Osteoblast (primary cell): ENCODE data around the gene POMT2. TPM values are rescaled to one million over a fixed set of nuclear protein-coding genes. Genes with fewer than 3 reads are reported as not detected.

Experiments
- DNase-seq: peaks from one replicate; pipeline ENCODE4 v3.0.0; 2011; ENCODE audit warnings: low spot score, mixed read lengths; ENCODE audit not compliant: insufficient read length; ENCODE audit errors: missing footprints
- H2AFZ ChIP-seq: 2 replicates; pipeline ENCODE4 v1.6.0; 2011; ENCODE audit warnings: mild to moderate bottlenecking, low read length
- H3K27ac ChIP-seq: 2 replicates; pipeline ENCODE4 v1.5.1; 2011; ENCODE audit warnings: mild to moderate bottlenecking, low read depth, low read length, moderate library complexity
- H3K27me3 ChIP-seq: 2 replicates; pipeline ENCODE4 v1.6.0; 2012; ENCODE audit warnings: mild to moderate bottlenecking, control low read depth, inconsistent platforms, low read length, moderate library complexity; ENCODE audit not compliant: insufficient read depth
- H3K36me3 ChIP-seq: 2 replicates; pipeline ENCODE4 v1.5.1; 2011; ENCODE audit warnings: mild to moderate bottlenecking, low read length, control low read depth, moderate library complexity; ENCODE audit not compliant: insufficient read depth
- H3K4me1 ChIP-seq: 2 replicates; pipeline ENCODE4 v1.5.1; 2011; ENCODE audit warnings: mild to moderate bottlenecking, low read length, control low read depth, moderate library complexity; ENCODE audit not compliant: insufficient read depth
- H3K4me2 ChIP-seq: 2 replicates; pipeline ENCODE4 v1.6.0; 2011; ENCODE audit warnings: mild to moderate bottlenecking, low read length; ENCODE audit not compliant: insufficient read depth
- H3K4me3 ChIP-seq: fragments of 200-600 bp; sonication (generic); 3 replicates; pipeline ENCODE4 v1.5.1; 2012; ENCODE audit warnings: mild to moderate bottlenecking, low read length, inconsistent platforms; ENCODE audit not compliant: insufficient read depth
- H3K79me2 ChIP-seq: 2 replicates; pipeline ENCODE4 v1.6.0; 2012; ENCODE audit warnings: mild to moderate bottlenecking, low read length, control low read depth, inconsistent platforms; ENCODE audit not compliant: insufficient read depth
- H3K9me3 ChIP-seq: 2 replicates; pipeline ENCODE4 v1.5.1; 2011; ENCODE audit warnings: low read depth, low read length, control low read depth
- H4K20me1 ChIP-seq: 2 replicates; pipeline ENCODE4 v1.6.0; 2012; ENCODE audit warnings: mild to moderate bottlenecking, low read length, control low read depth; ENCODE audit not compliant: insufficient read depth
- CTCF ChIP-seq: IDR thresholded peaks from 2 replicates; pipeline ENCODE4 v1.5.1; 2011; ENCODE audit warnings: mild to moderate bottlenecking, low read depth, low read length, moderate library complexity; ENCODE audit errors: extremely low read depth
- total RNA-seq: library from RNA; depleted of rRNA; stranded (reverse); fragments of >200 nt; gene quantifications from 2 replicates; pipeline ENCODE4 v1.2.3, GENCODE V29; 2012

Gene POMT2
- total RNA-seq, 1 donor, result 11.6 TPM

- H3K36me3 ChIP-seq, result no peaks in the 10 kb centered on the region
- H3K9me3 ChIP-seq, result no peaks in the 10 kb centered on the region
- no peaks in the 10 kb centered on the region for H3K79me2 ChIP-seq
- DNase-seq, result peak; percentile 2
- H3K4me1 ChIP-seq, result no peaks in the 10 kb centered on the region
- no peak overlapping the region for H3K4me3 ChIP-seq
- H3K4me2 ChIP-seq, result no peak overlapping the region
- no peak overlapping the region for H2AFZ ChIP-seq
- no peak overlapping the region for H3K27ac ChIP-seq
- H4K20me1 ChIP-seq, result no peaks in the 10 kb centered on the region
- peaks cover 3% of the 10 kb centered on the region for H3K27me3 ChIP-seq
- TF ChIP-seq CTCF, result no peak
Observed at GRCh38 chr14:77246784-77247183, 73.9 kb downstream of the POMT2 start.

- no peak for DNase-seq
- Histone ChIP-seq H3K4me2 (no peak overlapping the region), H3K27me3 (no peaks in the 10 kb centered on the region), H3K36me3 (no peaks in the 10 kb centered on the region), H2AFZ (no peak overlapping the region), H3K79me2 (no peaks in the 10 kb centered on the region), H3K4me3 (no peak overlapping the region), H3K27ac (no peak overlapping the region), H3K9me3 (no peaks in the 10 kb centered on the region), H4K20me1 (no peaks in the 10 kb centered on the region), H3K4me1 (no peaks in the 10 kb centered on the region)
- no peak for TF ChIP-seq CTCF
Observed at GRCh38 chr14:77245820-77246219, 74.9 kb downstream of the POMT2 start.

- H3K9me3 ChIP-seq, result no peaks in the 10 kb centered on the region
- H3K36me3 ChIP-seq, result no peaks in the 10 kb centered on the region
- no peaks in the 10 kb centered on the region for H3K4me1 ChIP-seq
- no peak overlapping the region for H3K4me3 ChIP-seq
- H3K79me2 ChIP-seq, result no peaks in the 10 kb centered on the region
- H3K27ac ChIP-seq, result no peak overlapping the region
- H3K27me3 ChIP-seq, result no peaks in the 10 kb centered on the region
- no peak overlapping the region for H2AFZ ChIP-seq
- H3K4me2 ChIP-seq, result no peak overlapping the region
- H4K20me1 ChIP-seq, result no peaks in the 10 kb centered on the region
- DNase-seq, result peak; percentile 41
- no peak for TF ChIP-seq CTCF
Observed at GRCh38 chr14:77243853-77244252, 76.8 kb downstream of the POMT2 start.

- H3K36me3 ChIP-seq, result no peaks in the 10 kb centered on the region
- no peak overlapping the region for H2AFZ ChIP-seq
- H3K4me1 ChIP-seq, result no peaks in the 10 kb centered on the region
- H3K27ac ChIP-seq, result no peak overlapping the region
- no peaks in the 10 kb centered on the region for H4K20me1 ChIP-seq
- H3K79me2 ChIP-seq, result no peaks in the 10 kb centered on the region
- H3K4me2 ChIP-seq, result no peak overlapping the region
- DNase-seq, result peak; percentile 43
- no peak for TF ChIP-seq CTCF
- no peak overlapping the region for H3K4me3 ChIP-seq
- H3K27me3 ChIP-seq, result no peaks in the 10 kb centered on the region
- no peaks in the 10 kb centered on the region for H3K9me3 ChIP-seq
Observed at GRCh38 chr14:77242752-77243151, 77.9 kb downstream of the POMT2 start.
